T47D (cell line): ENCODE results near the gene P2RX7.
A peak's percentile ranks its signal among the peaks of the same experiment; 100 is the strongest.

ENCODE experiments used
- DNase-seq, 2 experiments: peaks; one replicate each; pipeline versions ENCODE4 v3.0.0 to v3.0.0-alpha.2; 2011 to 2012; ENCODE audit warnings: low read depth in 1 of 2, low spot score in 1 of 2
- JUND ChIP-seq: IDR thresholded peaks from 2 replicates; pipeline ENCODE4 v1.6.1; 2012; ENCODE audit warnings: low read depth
- in situ Hi-C: cut with HindIII; loops from 2 replicates; pipeline ENCODE4 v1.10.0; 2016; ENCODE audit warnings: low sequenced_read_pairs, low pct_unique_long_range_greater_than_20kb

P2RX7 gene

GRCh38 chr12:121230538-121230907 lies 97.8 kb downstream of the P2RX7 start:
- no peak for DNase-seq
- in situ Hi-C loops = no loop called here
- no peak for TF ChIP-seq JUND

GRCh38 chr12:121232163-121232562 lies 99.5 kb downstream of the P2RX7 start:
- in situ Hi-C loops = no loop called here
- DNase-seq = no peak
- TF ChIP-seq JUND = no peak

- no peak for TF ChIP-seq JUND
- peak in 1 of 2 experiments; percentile 73 for DNase-seq
- in situ Hi-C loops = no loop called here
Observed at GRCh38 chr12:121232977-121233627, 100.4 kb downstream of the P2RX7 start.

GRCh38 chr12:121233628-121234020 lies 100.9 kb downstream of the P2RX7 start:
- no peak for DNase-seq
- in situ Hi-C loops = no loop called here
- TF ChIP-seq JUND = no peak

- no peak for TF ChIP-seq JUND
- in situ Hi-C loops = no loop called here
- DNase-seq = no peak
Observed at GRCh38 chr12:121236776-121237175, 104.1 kb downstream of the P2RX7 start.

GRCh38 chr12:121237415-121237814 lies 104.7 kb downstream of the P2RX7 start:
- in situ Hi-C loops = no loop called here
- DNase-seq = peak in 1 of 2 experiments; percentile 33
- TF ChIP-seq JUND = no peak
